IMR-90 (cell line): Measurements from ENCODE around the gene ARID4B. TPM values are rescaled to one million over a fixed set of nuclear protein-coding genes. Genes with fewer than 3 reads are reported as not detected.

Experiments
- ATAC-seq: fragments of 200-7000 bp; cut with Tn5 transposase; 2 replicates; pipeline ENCODE4 v1.9.1; 2020; ENCODE audit warnings: low read depth, mild to moderate bottlenecking, moderate library complexity
- BruUV-seq: library from RNA; stranded (reverse); fragments of 400-500 nt; replicated peaks from 2 replicates; lab custom pipeline; 2021; lab: Mats Ljungman, UMichigan
- CTCF ChIA-PET: fragments of 300-600 bp; formaldehyde crosslinking; extraction: SDS; loops from one replicate; lab custom pipeline; 2021; ENCODE audit warnings: antibody characterized with exemption; lab: Yijun Ruan, JAX
- POLR2A ChIA-PET: fragments of 300-600 bp; sonication (Branson Sonifier 250); formaldehyde crosslinking; loops from one replicate; lab custom pipeline; 2022; ENCODE audit warnings: antibody characterized with exemption; ENCODE audit not compliant: unreplicated experiment; lab: Charles Lee
- DNase-seq: peaks from one replicate; pipeline ENCODE4 v3.0.0; 2013
- H2AFZ ChIP-seq: replicated peaks from 2 replicates; pipeline ENCODE3; 2013; ENCODE audit warnings: low read length, mild to moderate bottlenecking; ENCODE audit not compliant: poor library complexity
- H2AK5ac ChIP-seq: 2 replicates; pipeline ENCODE4 v1.6.1; 2013; ENCODE audit warnings: low read depth, low read length, inconsistent platforms
- H2AK9ac ChIP-seq: replicated peaks from 2 replicates; pipeline ENCODE3; 2013; ENCODE audit warnings: mild to moderate bottlenecking, low read depth, low read length, moderate library complexity; ENCODE audit not compliant: poor library complexity
- H2BK120ac ChIP-seq: 2 replicates; pipeline ENCODE4 v1.6.1; 2013; ENCODE audit warnings: low read depth, low read length, inconsistent platforms
- H2BK15ac ChIP-seq: 3 replicates; pipeline ENCODE4 v1.6.1; 2013; ENCODE audit warnings: low read depth, low read length, inconsistent platforms
- H2BK20ac ChIP-seq: 2 replicates; pipeline ENCODE4 v1.6.1; 2013; ENCODE audit warnings: low read depth, mild to moderate bottlenecking, inconsistent platforms, low read length, moderate library complexity
- H2BK5ac ChIP-seq: 2 replicates; pipeline ENCODE4 v1.6.1; 2013; ENCODE audit warnings: mild to moderate bottlenecking, low read depth, low read length, inconsistent platforms; ENCODE audit not compliant: poor library complexity, severe bottlenecking
- H3K14ac ChIP-seq: replicated peaks from 2 replicates; pipeline ENCODE4 v1.6.1; 2013; ENCODE audit warnings: low read depth, low read length, inconsistent platforms
- H3K18ac ChIP-seq: 2 replicates; pipeline ENCODE4 v1.6.1; 2013; ENCODE audit warnings: low read depth, low read length, control low read depth
- H3K23ac ChIP-seq: 2 replicates; pipeline ENCODE4 v1.6.1; 2013; ENCODE audit warnings: low read depth, low read length, inconsistent platforms
- H3K27ac ChIP-seq: 2 replicates; pipeline ENCODE4 v1.5.1; 2013; ENCODE audit warnings: mild to moderate bottlenecking, control low read depth, low read length; ENCODE audit not compliant: insufficient read depth
- H3K27me3 ChIP-seq: 2 replicates; pipeline ENCODE4 v1.6.1; 2013; ENCODE audit warnings: low read length; ENCODE audit not compliant: control insufficient read depth, insufficient read depth
- H3K36me3 ChIP-seq: 2 replicates; pipeline ENCODE4 v1.6.1; 2013; ENCODE audit warnings: low read length, mixed read lengths; ENCODE audit not compliant: control insufficient read depth, insufficient read depth
- H3K4ac ChIP-seq: 2 replicates; pipeline ENCODE4 v1.6.1; 2013; ENCODE audit warnings: low read depth, low read length, inconsistent platforms
- H3K4me1 ChIP-seq: 2 replicates; pipeline ENCODE4 v1.6.1; 2013; ENCODE audit warnings: low read length, mixed read lengths; ENCODE audit not compliant: control insufficient read depth, insufficient read depth
- H3K4me2 ChIP-seq: 2 replicates; pipeline ENCODE4 v1.6.1; 2013; ENCODE audit warnings: low read depth, mild to moderate bottlenecking, control low read depth, low read length, moderate library complexity
- H3K4me3 ChIP-seq: 2 replicates; pipeline ENCODE4 v1.5.1; 2013; ENCODE audit warnings: low read depth, mild to moderate bottlenecking, control low read depth, low read length, moderate library complexity; ENCODE audit not compliant: insufficient read depth
- H3K56ac ChIP-seq: 2 replicates; pipeline ENCODE4 v1.6.1; 2013; ENCODE audit warnings: low read length, inconsistent platforms; ENCODE audit not compliant: insufficient read depth; ENCODE audit errors: extremely low read depth
- H3K79me1 ChIP-seq, 2 experiments: 2 replicates each; pipeline ENCODE4 v1.6.1; 2013; ENCODE audit warnings: low read length in 2 of 2, inconsistent platforms in 1 of 2, low read depth in 1 of 2
- H3K9ac ChIP-seq: 2 replicates; pipeline ENCODE4 v1.6.1; 2013; ENCODE audit warnings: low read depth, low read length, control low read depth
- H3K9me1 ChIP-seq: 2 replicates; pipeline ENCODE4 v1.6.1; 2013; ENCODE audit warnings: low read length, inconsistent platforms; ENCODE audit not compliant: insufficient read depth
- H3K9me3 ChIP-seq: 2 replicates; pipeline ENCODE4 v1.6.1; 2013; ENCODE audit warnings: low read length; ENCODE audit not compliant: control insufficient read depth, insufficient read depth
- H4K20me1 ChIP-seq: 2 replicates; pipeline ENCODE4 v1.6.1; 2013; ENCODE audit warnings: low read length, inconsistent platforms; ENCODE audit not compliant: insufficient read depth
- H4K5ac ChIP-seq: 2 replicates; pipeline ENCODE4 v1.6.1; 2013; ENCODE audit warnings: mild to moderate bottlenecking, low read depth, low read length, control low read depth
- H4K8ac ChIP-seq, 2 experiments: 2 replicates each; pipeline ENCODE4 v1.6.1; 2013; ENCODE audit warnings: low read depth in 2 of 2, low read length in 2 of 2, control low read depth in 1 of 2, inconsistent platforms in 1 of 2
- H4K91ac ChIP-seq: 2 replicates; pipeline ENCODE4 v1.6.1; 2013; ENCODE audit warnings: low read depth, low read length, inconsistent platforms; ENCODE audit not compliant: insufficient read depth
- BHLHE40 ChIP-seq: fragments of 150-350 bp; IDR thresholded peaks from 2 replicates; pipeline ENCODE4 v1.6.1; 2016; ENCODE audit warnings: mild to moderate bottlenecking, low read depth, low read length
- CEBPB ChIP-seq: IDR thresholded peaks from 2 replicates; pipeline ENCODE4 v1.6.1; 2012; ENCODE audit warnings: low read depth, low read length, improper control_type of control experiment
- CHD1 ChIP-seq: IDR thresholded peaks from 2 replicates; pipeline ENCODE4 v1.6.1; 2012; ENCODE audit warnings: low read depth, low read length, improper control_type of control experiment
- FOS ChIP-seq: fragments of 150-350 bp; IDR thresholded peaks from 2 replicates; pipeline ENCODE4 v1.6.1; 2016; ENCODE audit warnings: low read depth, low read length
- MAFK ChIP-seq: IDR thresholded peaks from 2 replicates; pipeline ENCODE4 v1.6.1; 2012; ENCODE audit warnings: low read depth, low read length, improper control_type of control experiment
- MAZ ChIP-seq: IDR thresholded peaks from 2 replicates; pipeline ENCODE4 v1.6.1; 2012; ENCODE audit warnings: low read depth, mild to moderate bottlenecking, low read length, improper control_type of control experiment, moderate library complexity, borderline replicate concordance
- MXI1 ChIP-seq: IDR thresholded peaks from 2 replicates; pipeline ENCODE4 v1.6.1; 2012; ENCODE audit warnings: low read depth, mild to moderate bottlenecking, low read length, moderate library complexity, borderline replicate concordance
- NFE2L2 ChIP-seq: fragments of 150-350 bp; IDR thresholded peaks from 2 replicates; pipeline ENCODE4 v1.6.1; 2016; ENCODE audit warnings: low read depth, mild to moderate bottlenecking, low read length
- POLR2A ChIP-seq: IDR thresholded peaks from 2 replicates; pipeline ENCODE4 v1.6.1; 2012; ENCODE audit warnings: mild to moderate bottlenecking, low read depth, low read length
- RAD21 ChIP-seq: IDR thresholded peaks from 2 replicates; pipeline ENCODE4 v1.6.1; 2012; ENCODE audit warnings: low read length, improper control_type of control experiment
- RCOR1 ChIP-seq: IDR thresholded peaks from 2 replicates; pipeline ENCODE4 v1.6.1; 2012; ENCODE audit warnings: mild to moderate bottlenecking, low read length, improper control_type of control experiment; ENCODE audit not compliant: insufficient replicate concordance
- RFX5 ChIP-seq: IDR thresholded peaks from 2 replicates; pipeline ENCODE4 v1.8.0; 2012; ENCODE audit warnings: low read depth, mild to moderate bottlenecking, low read length, moderate library complexity
- SMC3 ChIP-seq: fragments of 150-350 bp; IDR thresholded peaks from 2 replicates; pipeline ENCODE4 v1.6.1; 2016; ENCODE audit warnings: low read depth, mild to moderate bottlenecking, antibody characterized with exemption, low read length, moderate library complexity
- WGBS, 2 experiments: methylation state at CpG; one replicate each; pipeline versions ENCODE4 v1.1.5 to v1.1.7; 2013; ENCODE audit warnings: missing lambda C conversion rate in 2 of 2; ENCODE audit not compliant: insufficient read length in 1 of 2; ENCODE audit errors: extremely low coverage in 2 of 2; 5-methylcytosine and 5-hydroxymethylcytosine counted together
- dilution Hi-C: fragments of 300-500 bp; cut with HindIII; formaldehyde crosslinking; loops from one replicate; pipeline ENCODE4 v1.14.3; 2018; ENCODE audit warnings: low sequenced_read_pairs; ENCODE audit not compliant: unreplicated experiment
- in situ Hi-C: fragments of 300-500 bp; cut with MboI; formaldehyde crosslinking; loops from 3 replicates; pipeline ENCODE4 v1.14.3; 2019; ENCODE audit warnings: low sequenced_read_pairs, inconsistent platforms, mixed read lengths
- intact Hi-C: fragments of 100-400 bp; cut with micrococcal nuclease; formaldehyde crosslinking; loops from 2 replicates; pipeline ENCODE4 v1.10.0; 2022
- polyA plus RNA-seq, 3 experiments: library from polyadenylated mRNA; depleted of rRNA; stranded (reverse); fragments of >200 nt; gene quantifications; 2 replicates each; pipeline ENCODE4 v1.2.3, GENCODE V29; 2012; ENCODE audit warnings: low replicate concordance in 1 of 3
- total RNA-seq: library from RNA; depleted of rRNA; stranded (reverse); fragments of >200 nt; gene quantifications from 2 replicates; pipeline ENCODE4 v1.2.3, GENCODE V29; 2012
- TF ChIP-seq, protein P1 (sequence below): fragments of 150-350 bp; IDR thresholded peaks from 2 replicates; pipeline ENCODE4 v1.6.1; 2017; ENCODE audit warnings: mild to moderate bottlenecking, antibody characterized with exemption, low read length, low read depth
- TF ChIP-seq, protein P2 (sequence below): conservative IDR thresholded peaks from 2 replicates; pipeline ENCODE4 v1.5.1; 2012; ENCODE audit warnings: mild to moderate bottlenecking, low read depth, low read length, improper control_type of control experiment
- TF ChIP-seq, protein P3 (sequence below): fragments of 150-350 bp; IDR thresholded peaks from 2 replicates; pipeline ENCODE4 v1.6.1; 2016; ENCODE audit warnings: low read depth, mild to moderate bottlenecking, low read length, moderate library complexity, borderline replicate concordance

Gene ARID4B
- total and polyA plus RNA-seq, 2 of the 4 experiments (the other 2 are of a cell fraction), result 8.5 to 16.0 TPM

DNA sequence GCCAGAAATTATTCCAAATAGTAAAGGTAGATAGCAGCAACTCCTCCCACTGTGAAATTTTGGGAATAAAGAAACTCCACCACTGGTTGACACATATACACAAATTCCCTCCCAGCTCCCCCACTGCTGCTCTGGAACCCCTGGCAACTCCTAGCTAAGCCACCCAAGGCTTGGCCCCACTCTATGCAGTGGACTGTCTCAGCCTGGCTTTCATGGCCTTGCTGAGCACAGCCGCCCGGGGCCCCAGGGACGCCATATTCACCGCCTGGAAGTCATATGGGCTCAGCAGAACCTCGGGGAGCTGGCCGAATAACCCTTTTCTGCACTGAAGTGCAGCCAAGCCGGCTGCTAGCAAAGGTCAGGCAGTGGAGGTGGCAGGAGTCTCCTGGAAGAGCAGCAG, 151.5 kb downstream of the ARID4B start:
- ChIA-PET POLR2A (no interaction called here), CTCF (no interaction called here)
- Histone ChIP-seq H2BK5ac (no peak overlapping the region), H3K18ac (no peak overlapping the region), H3K4me3 (no peak overlapping the region), H3K4me2 (no peak overlapping the region), H3K27me3 (no peaks in the 10 kb centered on the region), H3K9ac (no peak overlapping the region), H3K14ac (no peak overlapping the region), H3K4ac (no peak overlapping the region), H3K79me1 (peaks cover 10 to 11% of the 10 kb centered on the region in 2 experiments; a peak in 2 of 4 replicates), H3K4me1 (no peaks in the 10 kb centered on the region), H2AK9ac (no peak overlapping the region), H2AK5ac (no peak overlapping the region), H2BK20ac (no peak overlapping the region), H3K27ac (no peak overlapping the region), H3K23ac (no peak overlapping the region), H2BK120ac (no peak overlapping the region), H3K36me3 (peaks cover 37% of the 10 kb centered on the region), H3K9me1 (no peaks in the 10 kb centered on the region), H4K20me1 (no peaks in the 10 kb centered on the region), H4K8ac (no peak overlapping the region), H3K56ac (no peak overlapping the region), H3K9me3 (no peaks in the 10 kb centered on the region), H4K5ac (no peak overlapping the region), H2BK15ac (no peak overlapping the region), H4K91ac (no peak overlapping the region), H2AFZ (no peak overlapping the region)
- no CpG with 5 or more reads among the region's 7 CpGs for WGBS, 2 experiments
- intact Hi-C loops, result no loop called here
- TF ChIP-seq, protein P1, sequence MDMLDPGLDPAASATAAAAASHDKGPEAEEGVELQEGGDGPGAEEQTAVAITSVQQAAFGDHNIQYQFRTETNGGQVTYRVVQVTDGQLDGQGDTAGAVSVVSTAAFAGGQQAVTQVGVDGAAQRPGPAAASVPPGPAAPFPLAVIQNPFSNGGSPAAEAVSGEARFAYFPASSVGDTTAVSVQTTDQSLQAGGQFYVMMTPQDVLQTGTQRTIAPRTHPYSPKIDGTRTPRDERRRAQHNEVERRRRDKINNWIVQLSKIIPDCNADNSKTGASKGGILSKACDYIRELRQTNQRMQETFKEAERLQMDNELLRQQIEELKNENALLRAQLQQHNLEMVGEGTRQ, result no peak
- TF ChIP-seq, protein P2, sequence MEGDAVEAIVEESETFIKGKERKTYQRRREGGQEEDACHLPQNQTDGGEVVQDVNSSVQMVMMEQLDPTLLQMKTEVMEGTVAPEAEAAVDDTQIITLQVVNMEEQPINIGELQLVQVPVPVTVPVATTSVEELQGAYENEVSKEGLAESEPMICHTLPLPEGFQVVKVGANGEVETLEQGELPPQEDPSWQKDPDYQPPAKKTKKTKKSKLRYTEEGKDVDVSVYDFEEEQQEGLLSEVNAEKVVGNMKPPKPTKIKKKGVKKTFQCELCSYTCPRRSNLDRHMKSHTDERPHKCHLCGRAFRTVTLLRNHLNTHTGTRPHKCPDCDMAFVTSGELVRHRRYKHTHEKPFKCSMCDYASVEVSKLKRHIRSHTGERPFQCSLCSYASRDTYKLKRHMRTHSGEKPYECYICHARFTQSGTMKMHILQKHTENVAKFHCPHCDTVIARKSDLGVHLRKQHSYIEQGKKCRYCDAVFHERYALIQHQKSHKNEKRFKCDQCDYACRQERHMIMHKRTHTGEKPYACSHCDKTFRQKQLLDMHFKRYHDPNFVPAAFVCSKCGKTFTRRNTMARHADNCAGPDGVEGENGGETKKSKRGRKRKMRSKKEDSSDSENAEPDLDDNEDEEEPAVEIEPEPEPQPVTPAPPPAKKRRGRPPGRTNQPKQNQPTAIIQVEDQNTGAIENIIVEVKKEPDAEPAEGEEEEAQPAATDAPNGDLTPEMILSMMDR, result no peak
- TF ChIP-seq NFE2L2, result no peak
- TF ChIP-seq, protein P3, sequence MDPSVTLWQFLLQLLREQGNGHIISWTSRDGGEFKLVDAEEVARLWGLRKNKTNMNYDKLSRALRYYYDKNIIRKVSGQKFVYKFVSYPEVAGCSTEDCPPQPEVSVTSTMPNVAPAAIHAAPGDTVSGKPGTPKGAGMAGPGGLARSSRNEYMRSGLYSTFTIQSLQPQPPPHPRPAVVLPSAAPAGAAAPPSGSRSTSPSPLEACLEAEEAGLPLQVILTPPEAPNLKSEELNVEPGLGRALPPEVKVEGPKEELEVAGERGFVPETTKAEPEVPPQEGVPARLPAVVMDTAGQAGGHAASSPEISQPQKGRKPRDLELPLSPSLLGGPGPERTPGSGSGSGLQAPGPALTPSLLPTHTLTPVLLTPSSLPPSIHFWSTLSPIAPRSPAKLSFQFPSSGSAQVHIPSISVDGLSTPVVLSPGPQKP, result no peak
- TF ChIP-seq RCOR1, result no peak
- no peak for TF ChIP-seq POLR2A
- TF ChIP-seq CHD1, result no peak
- no peak for TF ChIP-seq SMC3
- TF ChIP-seq MXI1, result no peak
- TF ChIP-seq RFX5, result no peak
- TF ChIP-seq RAD21, result no peak
- no peak for TF ChIP-seq CEBPB
- no peak for TF ChIP-seq BHLHE40
- TF ChIP-seq MAFK, result no peak
- no peak for TF ChIP-seq FOS
- no peak for TF ChIP-seq MAZ
- no TSS peak for BruUV-seq
- no peak for ATAC-seq
- in situ Hi-C loops, result no loop called here
- DNase-seq, result no peak
- dilution Hi-C loops, result no loop called here
